ENCODE measurements around the gene CD300A.

The CD300A gene

DNA sequence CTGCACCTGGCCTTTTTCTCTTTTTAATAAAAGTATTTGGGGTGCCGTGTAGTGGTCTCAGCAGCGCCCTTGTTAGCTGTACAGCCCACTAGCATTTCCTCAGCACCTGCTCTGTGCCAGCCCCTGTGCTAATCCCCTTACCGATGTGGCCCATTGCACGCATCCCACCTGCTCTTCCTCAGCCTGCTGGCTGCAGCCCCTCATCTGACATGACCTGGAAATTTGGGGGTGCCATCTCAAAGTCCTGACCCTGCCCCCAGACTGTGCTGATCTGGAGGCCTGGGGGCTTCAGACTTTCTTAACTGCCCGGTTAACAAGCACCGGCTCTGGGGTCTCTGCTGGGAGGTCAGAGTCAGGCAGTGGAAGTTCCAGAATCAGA is 24.2 kb upstream of the CD300A start:
- Histone ChIP-seq H3K9ac (ENCODE audit: low read length) (no peak overlapping the region), H3K9me3 (ENCODE audit: insufficient read depth, low read length) (peaks cover 6% of the 10 kb centered on the region; the same call in 1 of the 2 replicates), H4K20me1 (ENCODE audit: insufficient read depth, low read length) (no peaks in the 10 kb centered on the region), H3K27ac (ENCODE audit: low read length) (no peak overlapping the region), H2AFZ (ENCODE audit: low read depth, low read length) (no peak overlapping the region), H3K36me3 (replicated peaks; ENCODE audit: low read depth, low read length) (no peaks in the 10 kb centered on the region), H3K27me3 (ENCODE audit: low read depth, low read length) (no peaks in the 10 kb centered on the region), H3K4me3 (ENCODE audit: low read length) (no peak overlapping the region), H3K79me2 (ENCODE audit: low read length) (no peaks in the 10 kb centered on the region), H3K4me1 (ENCODE audit: low read length) (no peaks in the 10 kb centered on the region), H3K4me2 (ENCODE audit: low read length) (no peak overlapping the region)
- TF ChIP-seq EZH2phosphoT487 (IDR thresholded peaks at IDR 0.05; ENCODE audit: low read depth): no peak
- TF ChIP-seq CTCF (IDR thresholded peaks at IDR 0.05; ENCODE audit: low read depth, low read length): no peak

- TF ChIP-seq EZH2phosphoT487 (IDR thresholded peaks at IDR 0.05; ENCODE audit: low read depth) (no peak), CTCF (IDR thresholded peaks at IDR 0.05; ENCODE audit: low read depth, low read length) (no peak)
- Histone ChIP-seq H3K4me1 (ENCODE audit: low read length) (no peaks in the 10 kb centered on the region), H3K79me2 (ENCODE audit: low read length) (no peaks in the 10 kb centered on the region), H3K9ac (ENCODE audit: low read length) (no peak overlapping the region), H2AFZ (ENCODE audit: low read depth, low read length) (no peak overlapping the region), H3K36me3 (replicated peaks; ENCODE audit: low read depth, low read length) (no peaks in the 10 kb centered on the region), H3K4me3 (ENCODE audit: low read length) (no peak overlapping the region), H3K27me3 (ENCODE audit: low read depth, low read length) (no peaks in the 10 kb centered on the region), H4K20me1 (ENCODE audit: insufficient read depth, low read length) (no peaks in the 10 kb centered on the region), H3K27ac (ENCODE audit: low read length) (no peak overlapping the region), H3K9me3 (ENCODE audit: insufficient read depth, low read length) (no peaks in the 10 kb centered on the region), H3K4me2 (ENCODE audit: low read length) (no peak overlapping the region)
Observed at GRCh38 chr17:74442670-74443515, 23.5 kb upstream of the CD300A start.

- Histone ChIP-seq H4K20me1 (ENCODE audit: insufficient read depth, low read length) (no peaks in the 10 kb centered on the region), H3K4me3 (ENCODE audit: low read length) (no peak overlapping the region), H3K27ac (ENCODE audit: low read length) (no peak overlapping the region), H2AFZ (ENCODE audit: low read depth, low read length) (no peak overlapping the region), H3K4me2 (ENCODE audit: low read length) (no peak overlapping the region), H3K27me3 (ENCODE audit: low read depth, low read length) (no peaks in the 10 kb centered on the region), H3K79me2 (ENCODE audit: low read length) (no peaks in the 10 kb centered on the region), H3K36me3 (replicated peaks; ENCODE audit: low read depth, low read length) (no peaks in the 10 kb centered on the region), H3K9me3 (ENCODE audit: insufficient read depth, low read length) (no peaks in the 10 kb centered on the region), H3K4me1 (ENCODE audit: low read length) (no peaks in the 10 kb centered on the region), H3K9ac (ENCODE audit: low read length) (no peak overlapping the region)
- TF ChIP-seq EZH2phosphoT487 (IDR thresholded peaks at IDR 0.05; ENCODE audit: low read depth) (no peak), CTCF (IDR thresholded peaks at IDR 0.05; ENCODE audit: low read depth, low read length) (no peak)
Observed at GRCh38 chr17:74443516-74444296, 22.7 kb upstream of the CD300A start.

GRCh38 chr17:74444406-74444805 is 22.0 kb upstream of the CD300A start:
- TF ChIP-seq EZH2phosphoT487 (IDR thresholded peaks at IDR 0.05; ENCODE audit: low read depth) (no peak), CTCF (IDR thresholded peaks at IDR 0.05; ENCODE audit: low read depth, low read length) (no peak)
- Histone ChIP-seq H3K4me3 (ENCODE audit: low read length) (no peak overlapping the region), H3K27ac (ENCODE audit: low read length) (no peak overlapping the region), H3K4me2 (ENCODE audit: low read length) (no peak overlapping the region), H3K36me3 (replicated peaks; ENCODE audit: low read depth, low read length) (no peaks in the 10 kb centered on the region), H3K9ac (ENCODE audit: low read length) (no peak overlapping the region), H3K79me2 (ENCODE audit: low read length) (no peaks in the 10 kb centered on the region), H4K20me1 (ENCODE audit: insufficient read depth, low read length) (no peaks in the 10 kb centered on the region), H3K9me3 (ENCODE audit: insufficient read depth, low read length) (no peaks in the 10 kb centered on the region), H3K4me1 (ENCODE audit: low read length) (no peaks in the 10 kb centered on the region), H2AFZ (ENCODE audit: low read depth, low read length) (no peak overlapping the region), H3K27me3 (ENCODE audit: low read depth, low read length) (no peaks in the 10 kb centered on the region)
